ENCODE measurements around the gene IKBIP.
"Not testable (repeated sequence)": the region's sequence is repeated elsewhere in the genome, so short reads cannot be mapped to it uniquely, and the experiment has no call there.

IKBIP gene

GRCh38 chr12:98644712-98645571 lies at the start of gene IKBIP, which contains the start of gene APAF1:
TSS of gene IKBIP (minus strand) at chr12:98644788. CDS start at chr12:98644701, 87 bp downstream.
TSS of gene APAF1 (plus strand) at chr12:98645290. CDS start at chr12:98648360, 3,070 bp downstream.
- peak; percentile 87 to 93 for DNase-seq

GRCh38 chr12:98691351-98691750 lies 46.8 kb upstream of the IKBIP start:
- no peak for DNase-seq

GRCh38 chr12:98686603-98687002 lies 42.0 kb upstream of the IKBIP start:
- DNase-seq: no peak

- no peak for DNase-seq
These were observed 39.6 kb upstream of the IKBIP start for GRCh38 chr12:98684199-98684598.

GRCh38 chr12:98679611-98680005 lies 35.0 kb upstream of the IKBIP start:
- DNase-seq: no peak

- no peak for DNase-seq
These were observed 34.5 kb upstream of the IKBIP start for GRCh38 chr12:98678946-98679610.

GRCh38 chr12:98678236-98678945 lies 33.8 kb upstream of the IKBIP start:
- no peak for DNase-seq

- DNase-seq: no peak
These were observed 30.3 kb upstream of the IKBIP start for GRCh38 chr12:98674841-98675240.

- DNase-seq: no peak
These were observed 26.9 kb upstream of the IKBIP start for GRCh38 chr12:98671459-98671858.

- no peak for DNase-seq
These were observed 25.2 kb upstream of the IKBIP start for GRCh38 chr12:98669751-98670150.

- no peak for DNase-seq
These were observed 15.9 kb upstream of the IKBIP start for GRCh38 chr12:98660521-98660920.

- no peak for DNase-seq
These were observed 11.9 kb upstream of the IKBIP start for GRCh38 chr12:98656289-98657101.

GRCh38 chr12:98653866-98654493 lies 9.4 kb upstream of the IKBIP start:
- DNase-seq: peak in 1 of 2 donors; percentile 46

GRCh38 chr12:98651328-98651727 lies 6.7 kb upstream of the IKBIP start:
- DNase-seq: no peak

- DNase-seq: no peak
These were observed 1.9 kb upstream of the IKBIP start for GRCh38 chr12:98646294-98647090.

GRCh38 chr12:98645572-98646067 lies 1.0 kb upstream of the IKBIP start:
- peak; percentile 27 to 29 for DNase-seq

- peak in 1 of 2 donors; percentile 77 for DNase-seq
These were observed 216 bp downstream of the IKBIP start for GRCh38 chr12:98644433-98644711.

GRCh38 chr12:98642801-98643200 lies 1.8 kb downstream of the IKBIP start:
- DNase-seq: not testable (repeated sequence)

- DNase-seq: no peak
These were observed 5.1 kb downstream of the IKBIP start for GRCh38 chr12:98639491-98639890.

- DNase-seq: no peak
These were observed 6.6 kb downstream of the IKBIP start for GRCh38 chr12:98638009-98638408.

GRCh38 chr12:98637068-98637467 lies 7.5 kb downstream of the IKBIP start:
- no peak for DNase-seq

Data from bone marrow (tissue), 2 donors.